Keratinocyte (primary cell): ENCODE measurements around the gene ZNF195.

Experiments
- CTCF ChIP-seq, 3 experiments: IDR thresholded peaks in 1 of 3; conservative IDR thresholded peaks in 1 of 3; optimal IDR thresholded peaks in 1 of 3; 2 replicates in 2 of 3; 3 replicates in 1 of 3; pipeline versions ENCODE3 to v1.5.1; 2011; ENCODE audit warnings: low read length in 3 of 3, mild to moderate bottlenecking in 3 of 3, moderate library complexity in 2 of 3, control low read depth in 1 of 3, inconsistent platforms in 1 of 3; ENCODE audit not compliant: insufficient read depth in 2 of 3; ENCODE audit errors: extremely low read depth in 1 of 3
- EZH2 ChIP-seq: IDR thresholded peaks from one replicate; pipeline ENCODE4 v1.6.1; 2012; ENCODE audit warnings: inconsistent platforms, mild to moderate bottlenecking, low read length, moderate library complexity

- TF ChIP-seq CTCF (optimal IDR thresholded peaks at IDR 0.05 in 1 of 3, IDR thresholded peaks at IDR 0.05 in 1 of 3, conservative IDR thresholded peaks at IDR 0.05 in 1 of 3; ENCODE audit: extremely low read depth in 1 of 3, insufficient read depth in 2 of 3, low read length in 3 of 3) (no peak), EZH2 (no peak)
Measured at GRCh38 chr11:3345736-3346135, 33.2 kb downstream of the ZNF195 start.
